Kidney epithelial cell (primary cell): ENCODE data around the gene PARP12. TPM values are rescaled to one million over a fixed set of nuclear protein-coding genes. Genes with fewer than 3 reads are reported as not detected.

ENCODE experiments used
- DNase-seq: peaks from one replicate; pipeline ENCODE4 v3.0.0-alpha.2; 2010; ENCODE audit warnings: low read depth
- H3K27me3 ChIP-seq: 2 replicates; pipeline ENCODE4 v1.6.0; 2011; ENCODE audit warnings: low read length; ENCODE audit not compliant: control insufficient read depth, insufficient read depth
- H3K36me3 ChIP-seq: 2 replicates; pipeline ENCODE4 v1.5.1; 2011; ENCODE audit warnings: low read length; ENCODE audit not compliant: control insufficient read depth, insufficient read depth
- H3K4me3 ChIP-seq: 2 replicates; pipeline ENCODE4 v1.5.1; 2011; ENCODE audit warnings: low read depth, mild to moderate bottlenecking, control low read depth, low read length
- CTCF ChIP-seq: IDR thresholded peaks from 2 replicates; pipeline ENCODE4 v1.5.1; 2011; ENCODE audit warnings: mild to moderate bottlenecking, moderate library complexity, low read length, control low read depth, inconsistent platforms; ENCODE audit not compliant: insufficient read depth, poor library complexity, severe bottlenecking
- total RNA-seq: library from RNA; depleted of rRNA; stranded (reverse); fragments of >200 nt; gene quantifications from 2 replicates; pipeline ENCODE4 v1.2.3, GENCODE V29; 2015

The PARP12 gene
- total RNA-seq, 1 donor from 2014 or later, result 43.1 TPM

DNA sequence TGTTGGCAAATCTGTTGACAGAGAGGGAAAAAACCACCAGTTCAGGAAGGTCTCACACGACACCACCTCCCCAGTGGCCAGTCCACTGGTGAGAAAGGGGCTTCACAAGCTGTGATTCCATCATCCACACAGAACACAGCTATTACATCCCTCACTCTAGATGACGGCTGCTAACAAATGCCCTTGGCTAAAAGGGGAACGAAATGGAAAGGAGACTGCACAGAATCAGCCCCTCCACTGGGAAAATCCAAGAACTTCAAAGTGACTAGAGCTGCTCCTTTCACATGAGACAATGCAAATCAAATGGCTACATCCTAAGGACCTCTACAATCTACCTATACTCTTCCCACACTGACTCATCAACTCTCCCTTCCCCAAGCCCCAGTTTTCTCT, 5.6 kb downstream of the PARP12 start:
- no peak for DNase-seq
- H3K27me3 ChIP-seq, result no peaks in the 10 kb centered on the region
- no peaks in the 10 kb centered on the region for H3K36me3 ChIP-seq
- no peak for TF ChIP-seq CTCF
- no peak overlapping the region for H3K4me3 ChIP-seq

DNA sequence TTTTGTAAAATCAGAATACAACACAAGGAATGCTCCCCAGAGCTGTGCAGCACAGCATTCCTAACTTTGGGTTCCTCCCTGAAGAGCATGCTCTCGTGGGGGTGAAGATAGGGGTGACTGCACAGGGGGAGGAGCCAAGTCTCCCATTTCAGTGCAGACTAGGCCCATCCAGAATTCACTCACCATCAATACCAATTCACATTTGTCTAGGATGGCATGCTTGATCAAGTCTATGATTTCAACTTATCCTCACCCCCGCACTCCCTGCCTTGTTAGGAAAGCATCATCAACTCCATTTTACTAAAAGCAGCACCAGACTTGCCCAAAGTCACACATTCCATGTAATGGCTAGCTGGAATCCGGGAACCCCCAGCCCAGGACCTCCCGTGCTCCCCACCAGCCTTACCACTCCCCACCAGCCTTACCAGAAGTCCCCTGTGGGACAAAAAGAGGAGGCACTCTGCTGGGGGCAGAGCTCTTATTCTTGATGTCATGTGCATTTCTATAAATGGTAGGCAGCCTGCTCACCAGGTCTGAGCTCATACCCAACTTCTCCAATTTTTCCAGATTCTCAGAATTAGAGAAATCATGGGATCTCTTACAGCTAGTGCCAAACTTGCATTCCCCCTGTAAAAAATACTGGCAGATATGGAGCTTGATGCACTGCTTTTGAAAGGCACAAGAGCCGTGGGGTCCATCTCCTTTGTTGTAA, 6.2 kb downstream of the PARP12 start:
- no peaks in the 10 kb centered on the region for H3K36me3 ChIP-seq
- DNase-seq, result no peak

DNA sequence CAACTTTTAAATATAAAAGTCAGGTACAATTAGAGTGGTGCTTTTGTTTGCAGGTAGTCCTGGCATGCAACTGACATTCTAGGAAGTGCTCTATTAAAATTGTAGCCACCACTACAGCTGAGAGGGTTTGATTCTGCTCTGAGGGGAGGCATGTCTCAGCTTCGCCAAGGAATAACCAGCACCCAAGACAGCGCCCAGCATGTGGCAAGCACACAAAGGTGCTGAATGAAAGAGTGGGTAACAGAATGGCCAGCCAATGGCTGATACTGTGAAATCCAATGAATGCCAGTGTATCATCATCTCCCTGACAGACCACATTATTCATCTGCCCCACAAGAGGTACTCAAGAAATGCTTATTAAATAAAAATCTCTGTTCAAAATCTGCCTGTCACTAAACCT, 6.9 kb downstream of the PARP12 start:
- Histone ChIP-seq H3K36me3 (no peaks in the 10 kb centered on the region), H3K27me3 (no peaks in the 10 kb centered on the region), H3K4me3 (no peak overlapping the region)
- DNase-seq, result no peak
- no peak for TF ChIP-seq CTCF

More for the DNA sequence above, 6.2 kb downstream of the PARP12 start:
- no peak overlapping the region for H3K4me3 ChIP-seq
- no peaks in the 10 kb centered on the region for H3K27me3 ChIP-seq
- no peak for TF ChIP-seq CTCF

DNA sequence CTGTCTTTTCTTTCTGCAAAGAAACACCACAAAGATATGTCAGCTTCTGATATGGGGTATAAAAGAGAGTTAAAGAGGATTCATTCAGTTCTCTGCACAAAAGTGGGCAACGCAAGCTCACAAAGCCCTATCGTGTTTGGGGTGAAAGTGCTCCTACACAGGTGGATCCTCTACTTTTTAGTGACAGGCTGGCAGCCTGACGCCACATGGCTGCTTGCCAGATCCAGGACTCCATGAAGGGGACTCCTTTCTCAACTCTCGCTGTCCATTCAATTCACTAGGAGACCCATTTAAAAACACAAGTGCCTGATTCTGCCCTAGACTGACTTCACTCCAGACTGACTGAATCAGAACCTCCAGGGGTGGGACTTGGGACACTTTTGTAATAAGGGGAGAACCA, 8.0 kb downstream of the PARP12 start:
- Histone ChIP-seq H3K36me3 (no peaks in the 10 kb centered on the region), H3K27me3 (no peaks in the 10 kb centered on the region), H3K4me3 (no peak overlapping the region)
- no peak for TF ChIP-seq CTCF
- DNase-seq, result no peak

- no peak for TF ChIP-seq CTCF
- DNase-seq, result no peak
- H3K36me3 ChIP-seq, result no peaks in the 10 kb centered on the region
- H3K27me3 ChIP-seq, result no peaks in the 10 kb centered on the region
- H3K4me3 ChIP-seq, result no peak overlapping the region
These were observed 8.8 kb downstream of the PARP12 start for GRCh38 chr7:140053812-140054539.
